GM23248 (cell line): ENCODE results near the gene KAT5. TPM values are rescaled to one million over a fixed set of nuclear protein-coding genes. Genes with fewer than 3 reads are reported as not detected.

Source experiments
- DNase-seq: peaks from one replicate; pipeline ENCODE4 v3.0.0-alpha.2; 2015
- H2AFZ ChIP-seq: fragments of 200-600 bp; sonication (generic); 2 replicates; pipeline ENCODE4 v1.6.1; 2016; ENCODE audit warnings: antibody characterized with exemption
- H3F3A ChIP-seq: fragments of 200-600 bp; sonication (generic); 2 replicates; pipeline ENCODE4 v1.6.1; 2016; ENCODE audit warnings: mild to moderate bottlenecking, antibody characterized with exemption, mixed run types; ENCODE audit not compliant: insufficient read depth
- H3K27ac ChIP-seq: fragments of 200-600 bp; sonication (generic); 2 replicates; pipeline ENCODE4 v1.5.1; 2016; ENCODE audit warnings: mild to moderate bottlenecking
- H3K27me3 ChIP-seq: fragments of 200-600 bp; sonication (generic); replicated peaks from 2 replicates; pipeline ENCODE4 v1.6.1; 2016; ENCODE audit warnings: mild to moderate bottlenecking; ENCODE audit not compliant: insufficient read depth
- H3K36me3 ChIP-seq: fragments of 200-600 bp; sonication (generic); 2 replicates; pipeline ENCODE4 v1.6.1; 2016; ENCODE audit warnings: low read depth, mild to moderate bottlenecking
- H3K4me1 ChIP-seq: fragments of 200-600 bp; sonication (generic); 2 replicates; pipeline ENCODE4 v1.6.1; 2016; ENCODE audit warnings: mild to moderate bottlenecking; ENCODE audit not compliant: insufficient read depth
- H3K4me2 ChIP-seq: fragments of 200-600 bp; sonication (generic); one replicate; pipeline ENCODE4 v1.6.1; 2016; ENCODE audit warnings: mild to moderate bottlenecking; ENCODE audit not compliant: unreplicated experiment
- H3K4me3 ChIP-seq: fragments of 200-600 bp; sonication (generic); 2 replicates; pipeline ENCODE4 v1.5.1; 2016; ENCODE audit warnings: mild to moderate bottlenecking
- H3K79me2 ChIP-seq: fragments of 200-600 bp; sonication (generic); 2 replicates; pipeline ENCODE4 v1.6.1; 2016; ENCODE audit warnings: mild to moderate bottlenecking; ENCODE audit not compliant: insufficient read depth
- H3K9ac ChIP-seq: fragments of 200-600 bp; sonication (generic); 2 replicates; pipeline ENCODE4 v1.6.1; 2016; ENCODE audit warnings: mild to moderate bottlenecking
- H3K9me2 ChIP-seq: fragments of 200-600 bp; sonication (generic); 2 replicates; pipeline ENCODE4 v1.6.1; 2016; ENCODE audit warnings: mixed run types, mild to moderate bottlenecking, moderate library complexity; ENCODE audit not compliant: insufficient read depth
- H3K9me3 ChIP-seq: fragments of 200-600 bp; sonication (generic); one replicate; pipeline ENCODE4 v1.6.1; 2017; ENCODE audit warnings: low read depth
- H4K20me1 ChIP-seq: fragments of 200-600 bp; sonication (generic); 2 replicates; pipeline ENCODE4 v1.6.0; 2016; ENCODE audit not compliant: insufficient read depth
- EZH2 ChIP-seq: fragments of 200-600 bp; sonication (generic); IDR thresholded peaks from 2 replicates; pipeline ENCODE4 v1.6.1; 2018; ENCODE audit warnings: antibody characterized with exemption, mild to moderate bottlenecking; ENCODE audit not compliant: insufficient read depth, poor library complexity, severe bottlenecking
- EZH2phosphoT487 ChIP-seq: fragments of 200-600 bp; sonication (generic); IDR thresholded peaks from 2 replicates; pipeline ENCODE4 v1.6.1; 2018; ENCODE audit warnings: antibody characterized with exemption, moderate library complexity, mild to moderate bottlenecking, low read depth; ENCODE audit not compliant: insufficient read depth
- WGBS, 2 experiments: methylation state at CpG; one replicate each; pipeline ENCODE4 v1.1.6; 2015 to 2017; ENCODE audit warnings: low lambda C conversion rate in 2 of 2, low coverage in 1 of 2; ENCODE audit errors: missing lambda C conversion rate in 2 of 2; 5-methylcytosine and 5-hydroxymethylcytosine counted together
- in situ Hi-C: fragments of 300-500 bp; cut with MboI; formaldehyde crosslinking; loops from 2 replicates; pipeline ENCODE4 v1.15.0; 2020
- polyA plus RNA-seq: library from polyadenylated mRNA; unstranded; fragments of >200 nt; fragmentation: Nextera tagmentation; extraction: Ambion mirVana; gene quantifications from 2 replicates; pipeline ENCODE4 v1.2.1, GENCODE V29; 2016
- total RNA-seq: library from RNA; depleted of rRNA; stranded (reverse); fragments of >200 nt; shearing (Covaris generic); gene quantifications from 2 replicates; pipeline ENCODE4 v1.2.3, GENCODE V29; 2014; rRNA removed

The KAT5 gene
- total RNA-seq (36.6 and 47.4 TPM in 2 replicates), polyA plus RNA-seq (28.8 and 29.5 TPM in 2 replicates)

- TF ChIP-seq EZH2phosphoT487 (no peak), EZH2 (no peak)
- H4K20me1 ChIP-seq = no peaks in the 10 kb centered on the region
- WGBS, 2 experiments = 1% methylated on average over 55 to 65 of the region's 65 CpGs
Measured at GRCh38 chr11:65711785-65712632, at the start of gene KAT5. TSS of gene KAT5 (plus strand) at chr11:65712252. CDS start at chr11:65712268, 16 bp downstream.

GRCh38 chr11:65662799-65663638 is 49.0 kb upstream of the KAT5 start, which contains the start of gene RELA:
TSS of gene RELA (minus strand) at chr11:65662916. CDS start at chr11:65662832, 84 bp downstream.
- in situ Hi-C loops = no loop called here
- Histone ChIP-seq H3K4me2 (peak within 1 kb of the TSS; percentile 96), H3K9me2 (no peaks in the 10 kb centered on the region), H3K9me3 (no peaks in the 10 kb centered on the region), H3K9ac (peak within 1 kb of the TSS; percentile 94), H2AFZ (peak within 1 kb of the TSS; percentile 67), H3F3A (peaks cover 17% of the 10 kb centered on the region; the same call in 1 of the 2 replicates), H3K79me2 (peaks cover 46% of the 10 kb centered on the region), H3K4me3 (peak within 1 kb of the TSS; percentile 98), H3K27me3 (no peaks in the 10 kb centered on the region), H3K4me1 (peaks cover 10% of the 10 kb centered on the region), H3K27ac (peak within 1 kb of the TSS; percentile 94), H3K36me3 (peaks cover 22% of the 10 kb centered on the region; the same call in 1 of the 2 replicates), H4K20me1 (no peaks in the 10 kb centered on the region)
- WGBS, 2 experiments = 0 to 1% methylated on average over 50 to 58 of the region's 91 CpGs
- TF ChIP-seq EZH2 = no peak
- TF ChIP-seq EZH2phosphoT487 = no peak
- peak; percentile 98 for DNase-seq

More at GRCh38 chr11:65711785-65712632, at the start of gene KAT5:
- H3K27ac ChIP-seq = peak within 1 kb of the TSS; percentile 97
- no peaks in the 10 kb centered on the region for H3K27me3 ChIP-seq
- no peaks in the 10 kb centered on the region for H3K9me3 ChIP-seq
- H3K9me2 ChIP-seq = no peaks in the 10 kb centered on the region
- peaks cover 12% of the 10 kb centered on the region for H3K36me3 ChIP-seq
- peak within 1 kb of the TSS; percentile 79 for H3K4me3 ChIP-seq
- in situ Hi-C loops = no loop called here
- peak within 1 kb of the TSS; percentile 82 for H3K4me2 ChIP-seq
- peak within 1 kb of the TSS; percentile 85 for H2AFZ ChIP-seq
- H3F3A ChIP-seq = 0 out of 2 replicates have a peak, but pooled peaks cover 3% of the 10 kb centered on the region
- peak; percentile 100 for DNase-seq
- peaks cover 4% of the 10 kb centered on the region; the same call in 1 of the 2 replicates for H3K4me1 ChIP-seq
- H3K79me2 ChIP-seq = peaks cover 46% of the 10 kb centered on the region
- peak within 1 kb of the TSS; percentile 94 for H3K9ac ChIP-seq

- H3K9me2 ChIP-seq = no peaks in the 10 kb centered on the region
- no peaks in the 10 kb centered on the region for H3K9me3 ChIP-seq
- WGBS, 2 experiments = 1% methylated on average over 15 of the region's 15 CpGs
- peak overlapping the region; percentile 83 for H3K4me2 ChIP-seq
- peaks cover 17% of the 10 kb centered on the region; the same call in 1 of the 2 replicates for H3F3A ChIP-seq
- in situ Hi-C loops = no loop called here
- H3K79me2 ChIP-seq = peaks cover 39% of the 10 kb centered on the region
- peak overlapping the region; percentile 67 for H2AFZ ChIP-seq
- peaks cover 10% of the 10 kb centered on the region for H3K4me1 ChIP-seq
- no peaks in the 10 kb centered on the region for H4K20me1 ChIP-seq
- peak overlapping the region; percentile 94 for H3K9ac ChIP-seq
- peak overlapping the region; percentile 98 for H3K4me3 ChIP-seq
- DNase-seq = peak; percentile 89
- H3K36me3 ChIP-seq = peaks cover 17% of the 10 kb centered on the region; the same call in 1 of the 2 replicates
- TF ChIP-seq EZH2 = no peak
- TF ChIP-seq EZH2phosphoT487 = no peak
- no peaks in the 10 kb centered on the region for H3K27me3 ChIP-seq
- H3K27ac ChIP-seq = peak overlapping the region; percentile 94
Measured at GRCh38 chr11:65663639-65664200, 48.3 kb upstream of the KAT5 start.
